ENCODE data around the gene PLA2G4A.

Gene PLA2G4A

GRCh38 chr1:186834399-186834958, 5.7 kb downstream of the PLA2G4A start:
- no peak for DNase-seq

GRCh38 chr1:186835448-186835847, 6.7 kb downstream of the PLA2G4A start:
- no peak for DNase-seq

GRCh38 chr1:186837806-186838205, 9.1 kb downstream of the PLA2G4A start:
- DNase-seq, result no peak

- DNase-seq, result no peak
Measured at GRCh38 chr1:186838380-186839040, 9.8 kb downstream of the PLA2G4A start.

GRCh38 chr1:186839041-186839400, 10.3 kb downstream of the PLA2G4A start:
- DNase-seq, result no peak

GRCh38 chr1:186841599-186841998, 12.8 kb downstream of the PLA2G4A start:
- no peak for DNase-seq

DNA sequence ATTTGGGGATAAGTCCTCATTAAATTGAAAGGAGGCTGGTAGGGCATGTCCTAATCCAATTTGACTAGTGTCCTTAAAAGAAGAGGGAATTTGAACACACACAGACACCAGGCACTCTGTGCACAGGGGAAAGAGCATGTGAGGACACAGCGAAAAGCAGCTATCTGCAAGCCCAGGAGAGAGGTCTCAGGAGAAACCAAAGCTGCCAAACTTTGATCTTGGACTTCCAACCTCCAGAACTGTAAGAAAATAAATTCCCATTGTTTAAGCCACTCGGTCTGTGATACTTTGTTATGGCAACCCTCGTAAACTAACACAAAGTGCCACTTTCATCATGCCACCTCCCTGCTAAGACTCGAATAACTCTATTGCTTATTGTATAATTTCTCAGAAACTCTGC, 13.8 kb downstream of the PLA2G4A start:
- DNase-seq, result no peak

DNA sequence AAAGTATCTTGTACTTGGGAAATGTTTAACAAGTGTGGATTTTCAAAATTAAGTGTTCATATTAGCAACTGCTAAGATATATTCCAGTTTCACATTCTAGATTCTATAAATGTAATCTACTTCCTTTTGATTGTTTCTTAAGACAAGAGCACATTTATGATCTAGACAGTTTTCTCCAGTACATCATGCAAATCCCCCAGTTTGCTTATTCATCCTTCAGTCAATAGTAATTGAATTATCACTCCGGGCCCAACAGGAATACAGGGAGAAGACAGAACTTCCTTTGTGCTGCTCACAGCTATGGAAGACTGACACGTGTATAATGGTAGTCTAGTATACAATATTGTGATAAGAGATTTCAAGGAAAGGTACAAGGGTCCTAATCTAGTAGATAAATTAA, 14.5 kb downstream of the PLA2G4A start:
- DNase-seq, result no peak

DNA sequence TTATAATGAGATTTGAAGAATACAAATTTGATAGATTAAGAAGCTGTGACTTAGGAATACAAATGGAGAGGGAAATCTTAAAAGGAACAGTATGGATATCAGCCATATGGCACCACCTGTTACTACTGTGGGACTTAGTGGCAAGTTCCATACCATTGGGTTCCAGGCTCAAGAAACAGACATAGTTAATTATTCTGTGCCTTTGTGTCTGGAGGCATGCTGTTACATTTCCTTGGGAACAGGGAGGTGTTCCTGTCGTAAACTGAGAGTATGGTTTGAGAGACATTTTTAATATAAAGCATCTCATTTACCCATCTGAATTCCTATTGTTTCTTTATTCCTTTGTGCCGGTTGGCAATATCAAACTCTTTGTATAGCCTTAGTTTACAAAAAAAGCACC, 15.2 kb downstream of the PLA2G4A start:
- no peak for DNase-seq

DNA sequence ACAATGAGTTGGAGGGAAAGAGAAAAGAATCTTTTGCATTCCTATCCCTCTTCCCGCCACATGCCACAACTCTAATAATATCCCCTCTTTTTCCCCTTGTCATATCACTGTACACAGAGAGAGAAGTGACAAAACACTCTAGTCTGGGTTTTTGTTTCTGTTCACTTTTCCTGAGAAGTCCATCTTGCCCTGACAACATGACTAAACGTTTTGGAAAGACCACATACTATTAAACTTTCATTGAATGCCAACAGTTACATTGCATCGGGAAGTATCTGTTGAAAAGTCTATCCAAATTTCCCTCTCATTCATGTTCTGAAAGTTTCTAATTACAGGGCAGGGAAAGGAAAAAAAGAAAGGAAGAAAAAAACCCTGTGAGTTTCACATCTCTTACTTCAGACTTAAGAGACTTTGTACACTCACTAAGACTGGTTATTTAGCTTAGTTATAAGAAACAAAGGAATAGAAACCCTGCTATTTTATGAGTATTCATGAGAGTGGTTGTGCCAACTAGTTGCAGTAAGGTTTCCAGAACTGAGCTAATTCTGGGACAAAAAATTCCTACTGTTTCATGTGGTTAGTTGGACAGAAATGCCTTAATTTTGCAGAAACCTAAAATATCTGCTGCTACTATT, 16.9 kb downstream of the PLA2G4A start:
- no peak for DNase-seq

DNA sequence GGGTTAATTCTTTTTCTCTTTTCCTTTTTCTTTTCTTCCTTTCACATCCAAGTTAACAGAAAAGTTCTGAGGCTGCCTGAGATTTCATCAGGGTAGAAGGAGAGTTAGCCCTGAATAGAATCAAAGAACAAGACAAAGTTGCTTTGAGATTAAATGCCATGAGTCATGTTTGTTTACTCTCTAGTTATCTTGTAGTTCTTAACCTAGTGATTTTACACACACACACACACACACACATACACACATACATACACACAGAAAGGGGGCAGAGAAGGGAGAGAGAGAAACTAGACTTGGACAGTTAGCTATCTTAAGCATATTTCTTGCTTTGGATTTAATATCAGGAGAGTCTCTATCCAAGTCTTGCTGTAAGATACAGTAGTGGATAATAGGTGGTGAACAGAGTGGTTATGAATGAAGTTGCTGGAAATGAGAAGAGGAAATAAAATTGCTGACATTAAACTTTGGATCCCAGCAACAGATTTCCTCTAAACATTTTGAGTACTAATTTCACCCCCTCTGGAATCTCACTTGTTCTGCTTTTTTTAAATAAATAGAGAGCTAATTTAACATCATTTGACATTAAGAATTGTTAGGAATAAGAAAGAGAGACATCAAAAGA, 19.9 kb downstream of the PLA2G4A start:
- no peak for DNase-seq

DNA sequence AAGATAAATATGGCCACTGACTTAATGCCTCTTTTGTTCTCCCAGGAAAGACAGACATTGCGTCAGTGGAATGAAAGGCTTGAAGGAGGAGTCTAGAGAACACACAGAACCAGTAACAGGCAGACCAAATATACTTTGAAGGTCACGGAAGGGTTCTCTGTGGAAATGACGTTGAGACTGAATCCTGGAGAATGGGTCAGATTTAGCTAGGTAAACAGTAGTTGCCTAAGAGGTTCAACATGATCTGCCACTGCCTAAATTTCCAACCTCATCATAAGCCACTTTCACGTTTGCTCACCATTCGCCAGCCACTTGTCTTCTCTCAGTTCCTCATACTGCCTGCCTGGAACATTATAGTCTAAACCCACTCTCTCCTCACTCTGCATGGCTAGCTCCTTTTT, 20.5 kb downstream of the PLA2G4A start:
- no peak for DNase-seq

- DNase-seq, result no peak
Measured at GRCh38 chr1:186849826-186850225, 21.1 kb downstream of the PLA2G4A start.

DNA sequence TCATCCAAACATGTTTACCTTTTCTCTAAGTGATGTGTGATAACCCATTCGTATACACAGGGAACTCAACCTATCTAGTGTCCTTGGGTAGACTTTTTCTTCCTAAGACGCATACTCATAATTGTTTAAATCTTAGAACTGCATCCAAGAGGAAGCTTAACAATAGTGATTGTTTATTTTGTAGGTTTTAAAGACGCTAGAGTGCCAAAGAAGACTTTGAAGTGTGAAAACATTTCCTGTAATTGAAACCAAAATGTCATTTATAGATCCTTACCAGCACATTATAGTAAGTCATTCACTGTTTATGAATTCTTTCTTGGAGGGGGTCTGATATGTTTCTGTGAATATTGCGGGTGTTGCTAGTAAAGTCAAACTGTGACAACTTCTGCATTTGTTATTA, 25.4 kb downstream of the PLA2G4A start:
- DNase-seq, result no peak

DNA sequence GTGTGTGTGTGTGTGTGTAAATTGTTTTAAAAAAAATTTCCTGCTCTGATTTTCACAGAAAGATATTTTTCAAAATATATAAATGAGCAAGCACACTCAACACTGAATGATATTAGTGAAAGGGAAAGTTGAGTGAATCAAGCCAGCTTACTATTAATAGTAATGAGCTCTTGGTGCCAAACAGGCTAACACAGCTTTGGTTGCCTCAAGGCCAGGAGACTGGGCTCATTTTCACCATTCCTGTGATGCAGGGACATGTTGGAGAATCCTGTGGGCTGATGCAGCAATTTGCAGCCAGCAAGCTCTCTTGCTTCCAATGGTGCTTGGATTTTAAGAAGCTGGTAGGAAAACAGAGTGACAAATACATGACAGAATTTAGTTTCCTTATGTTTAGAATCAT, 30.2 kb downstream of the PLA2G4A start:
- no peak for DNase-seq

- DNase-seq, result no peak
Measured at GRCh38 chr1:186859995-186860394, 31.2 kb downstream of the PLA2G4A start.

DNA sequence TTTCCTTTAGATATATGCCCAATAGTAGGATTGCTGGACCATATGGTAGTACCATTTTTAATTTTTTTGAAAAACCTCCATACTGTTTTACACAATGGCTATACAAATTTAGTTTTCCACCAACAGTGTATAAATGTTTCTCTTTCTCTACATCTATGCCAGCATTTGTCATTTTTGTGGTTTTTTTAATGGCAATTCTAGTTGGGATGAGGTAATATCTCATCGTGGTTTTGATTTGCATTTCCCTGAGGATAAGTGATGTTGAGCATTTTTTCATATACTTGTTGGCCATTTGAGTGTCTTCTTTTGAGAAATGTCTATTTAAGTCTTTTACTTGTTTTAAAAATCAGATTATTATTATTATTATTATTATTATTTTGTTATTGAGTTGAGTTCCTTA, 35.5 kb downstream of the PLA2G4A start:
- DNase-seq, result no peak

GRCh38 chr1:186865253-186865652, 36.5 kb downstream of the PLA2G4A start:
- no peak for DNase-seq

- DNase-seq, result no peak
Measured at GRCh38 chr1:186865857-186866256, 37.1 kb downstream of the PLA2G4A start.

DNA sequence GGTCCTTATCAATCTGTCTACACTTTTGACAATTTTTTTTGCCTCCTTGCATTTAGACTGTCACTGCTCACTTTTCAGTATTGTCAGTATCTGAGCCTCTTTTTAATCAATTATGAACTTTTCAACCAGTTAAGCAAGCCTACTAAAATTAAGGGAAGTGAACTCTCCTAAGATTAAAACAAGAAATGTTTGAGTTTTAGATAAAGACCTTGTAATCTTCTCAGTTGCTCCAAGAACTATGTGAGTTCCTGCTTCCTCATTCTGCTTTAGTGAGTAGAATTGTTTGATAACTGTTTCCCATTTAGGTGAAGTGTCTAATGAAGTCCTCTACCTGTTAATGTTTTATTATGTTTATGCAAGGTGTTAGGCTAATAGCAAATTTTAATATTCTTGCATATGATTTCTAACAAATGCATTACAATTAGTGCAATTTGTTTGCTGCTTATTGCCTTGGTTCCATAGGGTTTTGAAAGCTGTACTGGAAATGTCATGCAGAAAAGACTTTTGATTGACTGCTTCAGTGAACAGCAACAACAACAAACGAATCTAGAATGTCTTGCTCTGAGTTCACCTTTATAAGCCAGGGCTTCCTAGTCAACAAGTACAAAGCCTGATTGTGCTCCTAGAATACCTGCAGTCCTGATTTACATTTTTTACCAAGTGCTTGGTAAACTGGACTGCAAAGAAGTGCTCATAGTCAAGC, 40.9 kb downstream of the PLA2G4A start:
- no peak for DNase-seq

DNA sequence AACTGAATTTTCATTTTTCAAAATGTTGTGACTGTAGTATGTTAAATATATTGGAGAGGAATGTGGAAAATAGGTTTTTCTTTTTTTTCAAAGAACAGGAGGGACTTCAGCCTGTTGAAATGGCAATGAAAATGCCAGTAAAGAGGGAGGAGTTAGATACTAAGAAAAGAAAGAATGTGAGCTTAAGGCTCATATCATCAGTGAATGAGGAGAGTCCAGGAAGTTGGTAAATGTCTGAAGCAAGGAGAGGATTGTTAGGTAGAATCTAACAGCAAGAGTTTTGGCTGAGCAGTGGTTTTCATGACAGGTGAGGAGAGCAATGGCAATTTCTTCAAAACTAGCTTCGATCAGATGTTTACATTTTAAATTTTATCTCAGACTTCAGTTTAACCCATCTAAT, 43.0 kb downstream of the PLA2G4A start:
- DNase-seq, result no peak

DNA sequence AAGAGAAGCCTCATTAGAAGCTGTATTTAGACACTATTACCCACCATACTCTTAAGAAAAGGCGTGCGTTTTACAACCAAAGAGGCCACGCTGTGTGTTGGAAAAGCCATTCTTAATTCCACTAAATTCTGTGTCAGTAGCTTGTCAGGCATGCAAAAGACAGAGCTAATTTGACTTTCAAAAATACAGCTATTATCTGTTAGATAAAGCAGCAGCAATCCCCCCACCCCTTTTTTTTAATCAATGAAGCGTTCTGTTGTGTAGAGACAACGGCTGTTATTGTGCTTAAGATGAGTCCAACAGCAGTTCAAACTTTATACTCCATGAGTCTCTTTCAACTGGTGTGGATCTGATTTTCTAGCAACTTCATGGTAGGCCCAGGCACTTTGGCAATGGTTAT, 43.5 kb downstream of the PLA2G4A start:
- DNase-seq, result no peak

- no peak for DNase-seq
Measured at GRCh38 chr1:186873687-186874086, 44.9 kb downstream of the PLA2G4A start.

Measured in stimulated activated CD4-positive, alpha-beta T cell treated with anti-CD3 and anti-CD28 coated beads, Interleukin-12 subunit alpha, Interleukin-12 subunit beta, amount 100 ng/mL, for 4 hours (primary cell).